ENCODE measurements around the gene SFPQ.
"Not testable (repeated sequence)": the region's sequence is repeated elsewhere in the genome, so short reads cannot be mapped to it uniquely, and the experiment has no call there.

The SFPQ gene

DNA sequence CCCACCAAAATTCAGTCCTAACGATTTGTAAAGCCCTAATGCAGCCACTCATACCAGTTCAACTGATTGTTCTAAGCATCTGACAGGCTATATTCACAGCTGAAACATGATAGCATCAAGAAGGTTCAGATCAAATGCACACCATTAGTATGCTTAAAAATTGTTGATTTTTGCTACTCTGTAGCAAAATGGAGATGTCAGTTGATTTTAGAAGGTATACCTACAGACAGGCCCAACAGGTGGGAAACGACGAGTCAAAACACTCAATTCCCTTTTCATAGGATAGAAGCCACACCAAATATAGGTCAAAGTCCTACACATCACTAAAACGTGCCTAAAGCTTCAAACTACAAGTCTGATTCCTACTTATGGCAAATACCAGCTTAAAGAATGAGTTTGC, 6.7 kb downstream of the SFPQ start:
- DNase-seq (ENCODE audit: low spot score): no peak

DNA sequence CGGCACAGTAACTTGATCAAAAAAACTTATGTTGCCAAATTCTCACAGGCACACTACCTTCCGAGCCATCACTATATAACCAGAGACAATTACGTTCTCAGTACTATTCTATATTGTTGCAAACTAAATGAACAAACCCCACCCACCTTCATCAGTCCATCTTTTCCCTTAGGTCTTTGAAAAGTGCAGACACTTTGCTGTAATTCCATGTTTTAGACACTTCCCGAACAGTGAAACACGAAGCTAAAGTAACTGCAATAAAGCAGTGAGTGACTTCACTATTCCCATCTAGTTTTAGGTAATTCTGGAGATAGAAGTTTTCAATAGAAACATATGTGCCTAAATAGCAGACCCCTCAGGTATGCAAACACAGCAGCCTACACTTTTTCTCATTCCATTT, 7.7 kb downstream of the SFPQ start:
- DNase-seq (ENCODE audit: low spot score): no peak

DNA sequence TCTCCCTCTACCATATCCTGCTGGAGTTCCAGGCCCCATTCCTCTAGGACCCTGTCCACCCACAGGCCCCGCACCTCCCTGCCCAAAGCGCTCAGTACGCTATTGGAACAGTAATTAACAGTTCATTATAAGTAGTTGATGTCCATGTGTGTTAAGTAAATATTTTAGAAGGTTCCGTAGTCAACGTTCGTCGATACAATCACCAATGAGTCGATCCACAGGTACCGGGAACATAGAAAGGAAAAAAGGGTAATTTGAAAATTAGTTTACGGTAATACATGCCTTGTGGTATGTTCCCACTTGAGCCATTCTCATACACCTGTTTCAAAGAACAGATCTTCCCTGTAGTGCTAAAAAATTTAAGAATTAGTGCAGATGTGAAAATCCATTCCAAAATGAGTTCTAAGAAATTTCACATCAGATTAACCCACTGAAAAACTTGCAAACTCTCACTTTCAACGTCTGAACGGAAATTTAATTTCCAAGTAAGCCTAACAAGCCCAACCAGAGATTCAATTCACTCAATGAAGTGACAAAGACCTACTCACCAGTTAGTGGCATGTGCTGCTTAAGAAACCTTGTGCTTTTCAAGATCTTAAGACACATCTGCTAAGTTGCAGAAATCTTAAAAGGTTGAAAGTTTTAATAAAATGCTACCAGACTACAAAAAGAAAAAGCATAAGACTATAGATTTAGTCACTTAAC, 8.3 kb downstream of the SFPQ start:
- DNase-seq (ENCODE audit: low spot score): no peak

DNA sequence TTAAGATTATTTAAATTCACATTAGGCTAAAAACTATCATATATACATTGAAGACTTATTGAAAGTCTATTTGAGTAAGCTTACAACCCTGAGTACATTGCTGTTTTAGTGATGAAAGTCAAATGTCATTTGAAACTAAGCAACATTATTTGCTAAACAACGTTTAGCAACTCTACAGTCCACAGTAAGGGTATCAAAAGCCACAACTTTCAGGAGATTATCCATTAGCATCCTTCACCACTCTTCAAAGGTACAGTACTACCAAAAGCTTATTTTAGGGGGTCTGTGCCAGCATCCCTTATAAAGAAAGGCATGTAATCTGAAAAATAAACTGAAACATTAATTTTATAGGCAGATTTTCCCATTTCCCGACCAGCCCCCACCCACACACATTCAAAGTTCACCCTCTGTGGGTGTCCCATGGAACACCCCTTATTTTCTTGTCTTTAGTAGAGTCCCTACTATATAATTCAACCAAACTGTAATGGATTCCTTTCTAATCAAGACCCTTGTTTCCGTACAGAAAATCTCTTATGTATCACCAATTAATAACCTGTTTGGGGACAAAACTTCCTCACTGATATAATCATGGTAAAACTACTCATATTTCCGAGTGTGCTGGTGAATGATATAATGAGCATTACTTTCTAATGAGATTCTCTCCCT, 11.0 kb downstream of the SFPQ start:
- no peak for DNase-seq (ENCODE audit: low spot score)

DNA sequence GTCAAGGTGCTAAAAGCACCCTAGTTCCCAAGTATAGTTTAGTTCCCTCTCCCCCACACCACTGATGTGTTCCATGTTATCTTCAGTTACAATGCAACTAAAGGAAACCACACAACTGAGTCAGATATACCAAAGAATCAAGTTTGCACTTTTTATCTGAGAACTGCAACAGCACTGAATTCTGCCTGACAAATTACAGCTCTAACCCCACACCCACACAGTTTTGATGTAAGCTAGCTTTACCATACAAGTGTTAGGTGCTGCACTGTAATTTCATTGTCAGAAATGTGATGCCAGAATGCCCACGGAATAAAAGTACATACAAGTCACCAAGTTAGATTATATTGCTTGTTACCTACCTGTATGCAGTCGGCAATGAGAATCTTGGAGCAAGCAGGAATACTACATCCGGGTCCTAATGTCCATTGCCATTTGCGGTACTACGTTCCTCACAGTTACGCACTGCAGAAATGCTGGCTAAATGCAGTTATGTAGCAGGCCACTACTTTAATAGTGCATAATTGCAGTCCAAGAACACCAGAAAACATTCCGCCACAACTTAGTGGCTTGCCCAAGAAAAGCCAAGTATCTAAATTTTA, 12.1 kb downstream of the SFPQ start:
- DNase-seq (ENCODE audit: low spot score): no peak

DNA sequence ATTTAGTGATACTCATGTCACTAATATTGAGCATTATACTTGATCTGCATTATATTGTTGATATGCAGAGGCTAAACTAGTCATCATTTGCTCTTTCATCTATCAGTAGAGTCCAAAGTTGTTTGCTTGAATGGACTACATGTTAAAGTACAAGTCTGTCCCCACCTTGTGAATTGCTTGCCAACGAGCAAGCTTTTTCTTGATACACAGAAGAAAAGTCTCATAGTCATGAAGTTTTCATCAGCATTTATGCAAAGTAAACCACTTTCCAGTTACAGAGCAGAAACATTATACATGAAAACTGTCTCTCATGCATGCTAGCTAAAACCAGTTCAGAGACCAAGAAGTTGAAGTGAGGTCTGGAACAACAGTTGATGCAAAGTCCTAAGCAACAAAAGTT, 13.0 kb downstream of the SFPQ start:
- DNase-seq (ENCODE audit: low spot score): no peak

DNA sequence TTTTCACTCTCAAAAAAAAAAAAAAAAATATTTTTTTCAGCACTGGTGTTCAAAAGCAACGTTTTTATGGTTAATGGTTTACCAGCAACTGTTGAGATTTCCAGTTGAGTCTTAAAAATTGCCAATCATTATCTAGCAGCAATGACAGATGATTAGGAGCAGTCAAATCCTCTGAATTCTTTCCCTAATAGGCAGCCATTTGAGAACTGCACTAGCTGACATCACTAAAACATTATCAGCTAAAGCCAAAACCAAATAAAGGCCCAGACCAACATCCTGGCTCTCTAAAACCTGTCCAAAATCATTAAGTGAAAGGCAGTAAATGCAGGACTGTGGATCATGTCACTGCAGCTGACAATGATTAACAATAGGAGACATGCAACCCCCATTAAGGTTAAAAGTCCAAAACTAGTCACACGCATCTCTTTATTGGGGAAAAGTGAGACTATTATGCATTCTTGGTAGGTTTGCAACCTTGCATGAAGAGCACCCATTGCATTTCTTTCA, 14.0 kb downstream of the SFPQ start:
- no peak for DNase-seq (ENCODE audit: low spot score)

DNA sequence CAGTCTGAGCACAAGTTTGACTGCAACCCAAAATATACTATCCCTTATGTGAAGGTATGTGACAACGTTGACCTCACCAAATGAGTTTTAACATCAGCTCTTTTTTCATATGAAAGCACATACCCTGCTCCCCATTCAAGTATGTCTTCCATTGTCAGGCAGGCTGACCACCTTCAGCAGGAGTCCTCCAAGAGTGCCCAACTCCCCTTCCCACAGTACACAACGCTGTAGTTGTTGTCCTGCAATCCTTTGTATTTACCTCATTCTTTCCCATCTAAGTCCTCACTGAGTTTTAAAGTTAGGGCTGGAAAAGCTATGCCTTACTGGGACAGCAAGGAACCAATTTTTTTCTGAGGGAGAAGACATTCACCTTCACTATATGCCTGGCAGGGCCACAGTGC, 14.7 kb downstream of the SFPQ start:
- DNase-seq (ENCODE audit: low spot score): no peak

DNA sequence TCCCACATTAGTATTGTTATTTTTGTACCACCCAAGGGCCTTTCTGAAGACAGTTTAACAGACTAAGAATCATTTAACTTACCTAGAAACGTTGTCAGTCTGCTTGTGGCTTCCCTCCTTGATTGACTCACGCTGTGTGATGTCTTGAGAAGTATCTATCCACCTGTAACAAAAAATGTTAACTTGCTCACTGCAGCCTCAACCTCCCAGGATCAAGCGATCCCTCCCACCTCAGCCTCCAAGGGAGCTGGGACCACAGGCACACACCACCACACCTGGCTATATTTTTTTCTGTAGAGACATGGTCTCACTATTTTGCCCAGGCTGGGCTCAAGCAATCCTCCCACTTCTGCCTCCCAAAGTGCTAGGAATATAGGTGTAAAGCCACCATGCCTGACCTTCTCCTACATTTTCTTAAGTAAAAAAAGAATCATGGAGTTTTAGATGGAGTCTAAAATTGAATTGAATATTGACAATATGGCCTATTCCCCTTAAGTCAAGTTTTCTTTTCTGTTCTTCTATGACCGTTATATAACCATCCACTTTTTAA, 15.6 kb downstream of the SFPQ start:
- no peak for DNase-seq (ENCODE audit: low spot score)

DNA sequence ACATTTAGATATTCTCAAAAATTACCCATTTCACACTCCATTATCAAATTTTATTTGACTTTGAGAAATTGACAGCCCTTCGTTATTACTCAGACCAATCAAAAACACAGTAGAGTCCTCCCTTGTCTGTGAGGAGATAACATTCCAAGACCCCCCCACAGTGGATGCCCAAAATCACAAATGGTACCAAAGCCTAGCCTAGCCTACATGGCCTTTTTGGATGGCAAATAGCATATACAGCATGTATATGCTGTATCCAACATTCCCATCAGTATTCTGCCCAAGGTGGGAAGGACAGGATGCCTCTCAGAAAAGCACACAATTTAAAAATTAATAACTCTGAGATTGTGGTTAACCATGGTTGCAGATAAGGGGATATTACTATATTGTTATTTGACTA, 17.3 kb downstream of the SFPQ start:
- no peak for DNase-seq (ENCODE audit: low spot score)

DNA sequence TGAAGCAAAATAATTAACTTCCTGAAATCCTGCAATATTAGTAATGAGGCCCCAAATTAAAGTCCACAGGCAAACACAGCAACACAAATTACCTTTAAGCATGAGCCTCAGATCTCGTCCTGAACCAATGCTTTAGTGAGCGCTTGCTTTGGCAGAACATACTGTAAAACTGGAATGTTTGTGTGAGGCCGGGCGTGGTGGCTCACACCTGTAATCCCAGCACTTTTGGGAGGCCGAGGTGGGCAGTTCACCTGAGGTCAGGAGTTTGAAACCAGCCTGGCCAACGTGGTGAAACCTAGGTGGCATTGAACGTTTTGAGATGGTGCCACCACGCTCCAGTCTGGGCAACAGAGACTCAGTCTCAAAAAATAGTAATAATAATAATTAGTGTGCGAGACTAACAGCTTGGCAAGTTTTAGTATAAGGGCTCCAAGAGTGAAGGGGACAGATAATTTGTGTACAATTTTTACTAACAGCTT, 17.8 kb downstream of the SFPQ start:
- DNase-seq (ENCODE audit: low spot score): no peak

DNA sequence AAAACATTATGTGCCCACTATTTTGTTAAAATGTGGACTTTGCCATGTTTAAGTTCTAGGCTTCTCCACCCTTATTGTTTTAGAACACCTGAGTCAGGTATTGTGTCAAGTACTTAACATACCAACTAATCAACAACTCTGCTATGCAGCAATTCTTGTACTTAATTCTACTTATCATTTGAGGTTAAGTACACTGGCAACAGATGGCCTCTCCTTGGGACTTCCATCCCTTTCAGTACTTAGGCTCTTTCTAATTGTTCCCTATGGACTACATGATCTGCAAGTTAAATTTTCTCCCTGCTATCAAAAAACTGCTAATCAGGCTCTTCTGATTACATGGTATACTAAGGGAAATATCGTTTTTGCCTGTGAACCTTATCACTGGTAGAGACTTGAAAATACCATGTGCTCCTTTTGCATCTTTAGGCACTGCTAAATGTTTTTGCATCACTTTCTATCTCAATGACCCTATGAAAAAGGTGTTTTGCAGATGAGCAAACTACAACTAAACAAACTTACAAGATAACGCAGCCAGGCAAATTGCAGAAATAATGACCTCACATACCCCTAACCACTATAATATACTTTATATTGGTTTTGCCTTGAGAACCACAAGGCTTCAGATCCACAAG, 18.9 kb downstream of the SFPQ start:
- no peak for DNase-seq (ENCODE audit: low spot score)

DNA sequence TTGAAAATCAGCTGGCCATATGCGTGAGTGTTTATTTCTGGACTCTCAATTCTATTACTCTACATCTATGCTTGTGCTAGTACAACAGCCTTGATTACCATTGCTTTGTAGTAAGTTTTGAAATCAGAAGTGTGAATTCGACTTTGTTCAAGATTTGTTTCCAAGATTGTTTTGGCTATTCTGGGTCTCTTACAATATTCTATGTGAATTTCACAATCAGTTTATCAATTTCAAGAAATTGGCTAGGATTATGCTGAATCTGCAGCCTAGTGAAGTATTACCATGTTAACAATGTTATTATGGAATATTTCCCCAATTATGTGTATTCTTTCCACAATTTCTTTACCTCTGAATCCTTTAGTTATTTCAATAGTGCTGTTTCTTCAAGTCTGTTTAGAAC, 19.5 kb downstream of the SFPQ start:
- DNase-seq (ENCODE audit: low spot score): no peak

DNA sequence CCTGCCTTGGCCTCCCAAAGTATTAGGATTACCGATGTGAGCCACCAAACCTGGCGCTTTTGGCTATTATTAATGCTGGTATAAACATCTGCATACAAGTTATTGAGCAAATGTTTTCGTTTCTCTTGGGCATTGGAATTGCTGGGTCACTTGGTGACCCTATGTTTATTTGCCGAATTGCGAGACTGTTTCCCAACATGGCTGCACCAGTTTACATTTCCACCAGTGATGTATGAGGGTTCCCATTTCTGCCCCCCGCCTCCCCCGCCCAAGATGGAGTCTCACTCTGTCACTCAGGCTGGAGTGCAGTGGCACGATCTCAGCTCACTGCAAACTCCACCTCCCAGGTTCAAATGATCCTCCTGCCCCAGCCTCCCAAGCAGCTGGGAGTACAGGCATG, 20.9 kb downstream of the SFPQ start:
- DNase-seq (ENCODE audit: low spot score): no peak

DNA sequence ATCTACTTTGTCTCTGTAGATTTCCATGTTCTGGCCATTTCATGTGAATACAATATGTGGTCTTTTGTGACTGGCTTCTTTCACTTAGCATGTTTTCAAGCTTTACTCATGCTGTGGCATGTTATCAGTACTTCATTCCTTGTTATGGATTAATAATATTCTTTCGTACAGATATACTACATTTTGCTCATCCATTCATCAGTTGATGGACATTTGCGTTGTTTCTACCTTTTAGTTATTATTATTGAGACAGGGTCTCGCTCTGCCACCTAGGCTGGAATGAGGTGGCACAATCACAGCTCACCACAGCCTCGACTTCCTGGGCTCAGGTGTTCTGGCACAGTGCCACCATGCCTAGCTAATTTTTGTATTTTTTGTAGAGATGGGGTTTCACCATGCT, 21.4 kb downstream of the SFPQ start:
- no peak for DNase-seq (ENCODE audit: low spot score)

DNA sequence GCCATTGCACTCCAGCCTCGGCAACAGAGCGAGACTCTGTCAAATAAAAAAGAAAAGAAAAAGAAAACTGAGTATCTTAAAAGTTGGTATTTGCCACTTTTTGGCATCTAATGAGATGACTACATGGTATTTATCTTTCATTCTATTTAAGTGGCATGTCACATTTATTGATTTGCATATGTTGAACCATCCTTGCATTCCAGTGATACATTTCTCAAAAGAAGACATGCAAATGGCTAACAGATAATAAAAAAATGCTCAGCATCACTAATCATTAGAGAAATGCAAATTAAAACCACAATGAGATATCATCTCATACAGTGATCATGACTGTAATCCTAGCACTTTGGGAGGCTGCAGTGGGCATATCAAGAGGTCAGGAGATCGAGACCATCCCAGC, 28.1 kb downstream of the SFPQ start:
- DNase-seq (ENCODE audit: low spot score): no peak

DNA sequence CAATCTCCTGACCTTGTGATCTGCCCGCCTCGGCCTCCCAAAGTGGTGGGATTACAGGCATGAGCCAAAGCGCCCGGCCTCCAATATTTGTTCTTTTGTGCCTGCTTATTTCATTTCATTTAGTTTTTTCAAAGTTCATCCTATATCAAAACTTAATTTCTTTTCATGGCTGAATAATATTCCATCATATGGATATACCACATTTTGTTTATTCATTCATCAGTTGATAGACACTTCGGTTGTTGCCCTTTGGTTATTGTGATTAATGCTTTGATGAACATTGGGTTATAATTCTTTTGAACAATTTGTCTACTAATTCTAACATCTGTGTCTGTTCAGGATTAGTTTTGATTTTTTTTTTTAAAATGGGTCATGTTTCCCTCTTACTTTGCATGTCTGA, 41.7 kb downstream of the SFPQ start:
- DNase-seq (ENCODE audit: low spot score): no peak

DNA sequence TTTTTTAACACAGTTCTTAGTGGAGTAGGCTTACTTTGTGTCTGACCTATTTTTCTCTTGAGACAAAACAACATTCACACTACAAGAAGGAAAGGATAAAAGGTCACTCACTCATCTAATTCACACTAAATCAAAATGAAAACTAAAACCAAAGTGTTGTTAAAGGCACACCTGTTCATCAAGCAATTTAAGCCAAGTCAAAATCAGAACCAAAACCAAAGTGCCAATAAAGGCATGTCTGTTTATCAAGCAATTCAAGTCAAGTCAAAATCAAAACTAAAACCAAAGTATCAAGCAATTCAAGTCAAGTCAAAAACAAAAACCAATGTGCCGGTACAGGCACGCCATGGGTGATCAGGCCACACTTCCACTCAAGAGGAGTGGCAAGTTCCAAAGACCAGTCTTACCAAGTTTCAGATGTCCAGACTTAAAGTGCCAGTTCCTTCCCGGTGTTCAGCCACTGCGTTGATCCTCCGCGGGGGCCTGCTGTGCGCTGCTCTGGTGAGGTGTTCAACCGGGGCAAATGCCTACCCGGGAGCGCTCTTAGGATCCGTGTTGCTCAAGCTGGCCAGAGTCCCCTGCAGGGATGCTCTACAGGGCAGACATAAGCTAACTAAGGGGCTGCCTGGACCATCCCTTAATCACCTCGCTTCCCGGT, 46.9 kb downstream of the SFPQ start:
- DNase-seq (ENCODE audit: low spot score): not testable (repeated sequence)

DNA sequence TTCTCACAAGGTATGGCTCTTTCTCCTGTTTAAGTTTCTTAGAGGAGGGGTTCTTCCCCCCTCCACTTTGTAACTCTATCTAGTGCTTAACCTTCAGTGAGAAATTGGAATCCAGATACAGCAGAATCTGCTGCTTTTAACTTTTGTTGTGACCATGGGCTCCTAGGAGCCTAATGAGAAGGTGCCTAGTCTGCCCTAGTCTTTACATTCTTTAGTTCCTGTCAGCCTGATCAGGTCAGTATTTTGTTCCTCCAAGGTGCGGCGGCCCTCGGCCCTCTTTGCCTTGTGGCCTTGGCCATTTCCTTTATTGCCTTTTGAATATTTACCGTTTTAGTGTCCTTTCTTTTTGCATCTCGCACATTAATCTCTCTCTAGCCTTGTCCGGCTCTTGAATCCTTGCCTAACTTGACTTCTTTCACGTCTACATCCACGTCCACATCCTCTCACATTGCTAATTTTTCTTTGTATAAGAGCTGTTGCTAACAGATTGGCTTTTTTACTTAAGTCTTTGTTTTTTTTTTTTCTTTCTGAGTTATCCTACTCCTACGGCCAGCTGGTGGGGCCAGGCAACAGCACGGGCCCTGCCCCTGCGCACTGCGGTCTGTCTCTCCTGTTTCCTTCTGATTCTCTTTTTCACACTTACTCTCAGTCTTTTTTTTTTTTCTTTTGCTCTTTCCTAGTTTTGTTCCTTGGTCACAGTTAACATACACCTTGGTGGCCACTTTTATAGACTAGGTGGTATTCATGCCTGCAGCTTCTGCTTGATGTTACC, 49.0 kb downstream of the SFPQ start:
- no peak for DNase-seq (ENCODE audit: low spot score)

DNA sequence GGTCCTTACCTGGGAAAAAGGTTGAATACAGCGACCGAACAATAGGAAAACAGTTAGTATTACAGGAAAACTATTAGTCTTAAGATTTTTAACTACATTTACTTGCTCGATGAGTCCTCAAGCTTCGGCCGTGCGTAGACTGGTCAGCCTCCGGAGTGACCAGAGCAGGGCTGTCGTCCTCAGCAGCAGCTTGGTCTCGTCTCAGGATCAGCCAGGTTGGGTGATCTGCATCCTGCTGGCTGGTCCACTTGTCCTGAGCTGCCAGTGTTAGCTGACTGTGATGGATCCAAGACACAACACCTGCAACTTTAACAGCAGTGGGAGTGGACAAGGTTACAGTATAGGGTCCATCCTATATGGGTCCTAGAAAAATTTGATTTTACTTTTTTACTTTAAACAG, 50.2 kb downstream of the SFPQ start:
- DNase-seq (ENCODE audit: low spot score): not testable (repeated sequence)

DNA sequence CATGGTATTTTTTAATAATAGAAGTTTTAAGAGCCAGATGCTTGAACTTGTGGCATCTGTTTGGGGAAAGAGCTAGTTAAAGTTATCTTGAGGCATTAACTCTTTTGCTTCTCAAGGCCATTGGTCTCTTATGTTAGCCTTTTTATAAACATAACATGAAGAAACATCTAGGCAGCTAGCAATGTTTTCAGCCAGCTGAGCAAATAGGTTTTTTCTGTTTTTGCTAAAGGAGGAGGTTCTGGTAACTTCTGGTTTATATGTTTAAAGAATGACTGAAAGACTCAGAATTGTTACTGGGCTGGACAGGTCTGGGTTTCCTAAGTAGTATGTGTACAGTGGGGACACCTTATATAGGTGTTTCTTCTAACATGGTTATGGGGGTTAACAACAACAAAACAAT, 50.7 kb downstream of the SFPQ start:
- DNase-seq (ENCODE audit: low spot score): not testable (repeated sequence)

Measured in RKO (cell line).